Fibroblast of the conjunctiva (primary cell): ENCODE data around the gene DYNLT1.
"Not testable (repeated sequence)": the region's sequence is repeated elsewhere in the genome, so short reads cannot be mapped to it uniquely, and the experiment has no call there.

ENCODE experiments used
- DNase-seq: peaks from one replicate; pipeline ENCODE4 v3.0.0-alpha.2; 2010; ENCODE audit warnings: low read depth

DYNLT1 gene

DNA sequence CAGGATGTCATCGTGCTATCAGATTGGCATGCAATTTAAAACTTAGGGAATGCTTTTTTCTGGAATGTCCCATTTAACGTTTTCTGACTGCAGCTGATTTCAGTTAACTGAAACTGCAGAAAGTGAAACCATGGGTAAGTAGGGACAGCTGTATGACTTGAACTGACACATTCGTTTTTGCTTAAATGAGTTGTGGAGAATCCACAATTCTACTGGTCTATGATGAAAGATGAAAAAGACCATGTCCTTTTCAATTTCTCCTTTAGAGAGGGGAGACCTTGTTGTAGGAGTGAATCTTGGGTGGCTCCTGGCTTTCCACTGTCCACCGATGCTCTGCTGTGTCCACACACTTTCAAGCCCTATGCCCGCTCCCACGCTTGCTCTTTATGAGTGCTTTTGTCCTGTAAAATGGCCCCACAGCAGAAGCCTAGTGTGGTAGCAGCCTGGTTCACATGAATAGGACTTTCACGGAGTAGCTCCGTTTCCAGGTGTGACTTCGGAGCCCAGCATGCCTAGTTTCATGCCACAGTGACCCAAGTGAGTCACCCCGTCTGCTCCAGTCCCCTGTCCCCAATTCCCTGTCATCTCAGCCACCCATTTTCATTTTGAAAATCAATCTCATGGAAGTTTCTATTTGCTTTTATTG lies 21.9 kb downstream of the DYNLT1 start:
- no peak for DNase-seq

DNA sequence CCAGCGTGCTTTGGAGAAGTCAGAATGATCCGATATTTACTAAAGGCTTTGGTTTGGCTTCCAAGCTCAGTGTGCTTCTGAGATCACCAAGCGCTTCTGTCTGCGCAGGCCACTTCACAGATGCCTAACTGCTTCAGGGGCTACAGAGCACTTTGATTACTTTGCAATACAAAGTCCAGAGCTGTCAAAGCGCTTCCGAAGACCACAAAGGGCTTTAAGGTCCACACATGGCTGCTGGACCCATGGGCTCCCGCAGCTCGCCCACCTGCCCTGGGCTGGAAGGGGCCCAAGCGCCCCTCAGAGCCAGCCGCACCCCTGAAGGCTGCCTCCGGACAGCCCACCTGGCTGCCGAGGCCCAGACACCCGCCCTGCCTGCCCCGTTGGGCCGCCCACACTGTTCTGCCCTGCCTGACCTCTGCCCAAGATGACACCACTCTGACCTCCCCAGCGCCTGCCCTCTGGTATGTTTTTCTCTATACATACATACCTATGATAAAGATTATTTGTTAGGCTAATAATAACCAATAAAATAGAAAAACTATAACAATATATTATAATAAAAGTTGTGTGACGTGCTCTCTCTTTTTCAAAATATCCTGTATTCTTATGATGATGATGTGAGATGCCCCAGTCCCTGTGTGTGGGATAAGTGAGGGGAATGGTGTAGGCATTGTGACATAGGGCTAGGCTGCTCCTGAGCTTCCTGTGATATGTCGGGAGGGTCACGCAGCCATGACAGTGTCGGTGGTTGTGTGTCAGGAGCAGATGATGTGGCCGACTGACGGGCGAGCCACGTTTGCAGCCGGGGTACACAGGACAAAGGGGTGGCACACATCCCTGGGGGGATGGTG lies 22.6 kb downstream of the DYNLT1 start:
- DNase-seq, result no peak

DNA sequence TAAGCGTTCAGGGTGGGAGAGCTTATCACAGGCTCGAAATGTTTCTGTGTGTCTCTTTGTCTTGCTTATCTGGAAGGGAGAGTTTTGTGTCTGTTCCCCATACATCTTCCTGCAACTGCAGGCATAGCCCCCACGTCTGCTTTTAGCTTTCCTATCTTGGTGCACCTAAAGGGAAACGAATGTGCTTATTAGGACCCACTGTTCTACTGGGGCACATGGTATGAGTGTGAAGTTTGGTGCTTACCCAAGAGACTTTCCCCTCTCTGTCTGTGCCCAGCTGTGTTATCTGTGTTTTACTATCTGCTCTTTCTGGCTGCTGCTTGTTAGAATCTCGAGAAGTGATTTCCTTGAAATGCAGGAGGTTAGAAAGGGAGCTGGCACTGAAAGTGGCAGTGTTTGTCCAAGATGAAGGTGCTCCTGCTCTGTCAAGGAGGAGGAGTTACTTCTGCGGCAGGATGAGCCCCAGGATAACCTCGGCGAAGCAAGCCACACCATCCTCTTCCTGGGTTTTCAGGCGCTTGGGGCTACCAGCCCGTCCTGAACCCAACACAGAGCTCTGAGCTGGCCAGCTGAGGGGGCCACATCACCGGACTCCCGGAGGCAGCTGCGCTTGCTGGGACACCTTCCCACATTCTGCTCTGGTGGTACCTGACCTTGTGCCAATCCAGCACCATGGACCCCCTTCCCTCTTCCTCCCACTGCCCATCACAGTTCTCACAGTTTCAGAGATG lies 23.4 kb downstream of the DYNLT1 start:
- DNase-seq, result no peak

DNA sequence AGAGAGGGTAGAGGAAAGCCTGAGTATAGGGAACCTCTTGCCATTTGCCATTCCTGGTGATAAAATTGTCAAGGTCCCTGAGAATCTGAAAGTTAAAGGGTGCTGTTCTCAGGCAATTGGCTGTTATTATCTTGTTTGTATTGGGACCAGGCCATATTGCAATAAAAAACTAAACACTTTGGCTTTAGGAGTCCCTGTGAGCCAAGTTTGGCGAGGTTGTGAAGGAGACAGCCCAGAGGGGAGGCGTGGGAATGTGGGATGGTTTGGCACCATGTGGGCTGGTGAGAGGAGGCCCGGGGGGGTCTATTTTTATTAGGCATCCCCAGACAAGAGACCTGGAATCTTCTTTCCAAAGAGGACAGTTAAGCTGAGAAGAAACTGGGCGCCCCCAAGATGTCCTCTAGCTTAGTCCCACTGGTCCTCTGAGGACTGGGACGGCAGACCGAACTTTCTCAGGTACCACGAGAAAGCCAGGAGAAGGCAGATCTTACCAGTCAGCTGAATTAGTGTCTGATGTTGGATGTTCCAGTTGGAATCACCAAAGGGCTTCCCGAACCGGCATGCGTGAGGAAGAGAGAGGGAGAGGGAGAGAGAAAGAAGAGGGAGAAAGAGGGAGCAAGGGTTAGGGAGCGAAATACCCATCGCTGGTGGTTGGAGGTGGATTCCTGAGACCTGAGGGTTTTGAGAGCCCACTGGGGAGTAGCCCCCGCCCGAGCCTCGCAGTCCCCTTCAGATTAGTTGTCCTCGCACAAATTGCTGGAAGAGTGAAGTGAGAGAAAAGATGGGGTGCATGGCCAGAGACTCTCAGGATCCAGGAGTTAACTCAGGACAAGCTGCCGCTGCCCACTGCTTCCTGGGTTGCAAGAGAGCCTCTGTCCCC lies 24.4 kb downstream of the DYNLT1 start:
- DNase-seq, result no peak

DNA sequence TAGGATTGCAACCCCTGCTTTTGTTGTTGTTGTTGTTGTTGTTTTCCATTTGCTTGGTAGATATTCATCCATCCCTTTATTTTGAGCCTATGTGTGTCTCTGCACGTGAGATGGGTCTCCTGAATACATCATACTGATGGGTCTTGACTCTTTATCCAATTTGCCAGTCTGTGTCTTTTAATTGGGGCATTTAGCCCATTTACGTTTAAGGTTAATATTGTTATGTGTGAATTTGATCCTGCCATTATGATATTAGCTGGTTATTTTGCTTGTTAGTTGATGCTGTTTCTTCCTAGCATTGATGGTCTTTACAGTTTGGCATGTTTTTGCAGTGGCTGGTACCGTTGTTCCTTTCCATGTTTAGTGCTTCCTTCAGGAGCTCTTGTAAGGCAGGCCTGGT lies 26.3 kb downstream of the DYNLT1 start:
- DNase-seq, result not testable (repeated sequence)

DNA sequence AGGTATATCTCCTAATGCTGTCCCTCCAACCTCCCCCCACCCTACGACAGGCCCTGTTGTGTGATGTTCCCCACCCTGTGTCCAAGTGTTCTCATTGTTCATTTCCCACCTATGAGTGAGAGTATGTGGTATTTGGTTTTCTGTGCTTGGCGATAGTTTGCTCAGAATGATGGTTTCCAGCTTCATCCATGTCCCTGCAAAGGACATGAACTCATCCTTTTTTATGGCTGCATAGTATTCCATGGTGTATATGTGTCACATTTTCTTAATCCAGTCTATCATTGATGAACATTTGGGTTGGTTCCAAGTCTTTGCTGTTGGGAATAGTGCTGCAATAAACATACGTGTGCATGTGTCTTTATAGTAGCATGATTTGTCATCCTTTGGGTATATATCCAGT lies 29.9 kb downstream of the DYNLT1 start:
- not testable (repeated sequence) for DNase-seq

DNA sequence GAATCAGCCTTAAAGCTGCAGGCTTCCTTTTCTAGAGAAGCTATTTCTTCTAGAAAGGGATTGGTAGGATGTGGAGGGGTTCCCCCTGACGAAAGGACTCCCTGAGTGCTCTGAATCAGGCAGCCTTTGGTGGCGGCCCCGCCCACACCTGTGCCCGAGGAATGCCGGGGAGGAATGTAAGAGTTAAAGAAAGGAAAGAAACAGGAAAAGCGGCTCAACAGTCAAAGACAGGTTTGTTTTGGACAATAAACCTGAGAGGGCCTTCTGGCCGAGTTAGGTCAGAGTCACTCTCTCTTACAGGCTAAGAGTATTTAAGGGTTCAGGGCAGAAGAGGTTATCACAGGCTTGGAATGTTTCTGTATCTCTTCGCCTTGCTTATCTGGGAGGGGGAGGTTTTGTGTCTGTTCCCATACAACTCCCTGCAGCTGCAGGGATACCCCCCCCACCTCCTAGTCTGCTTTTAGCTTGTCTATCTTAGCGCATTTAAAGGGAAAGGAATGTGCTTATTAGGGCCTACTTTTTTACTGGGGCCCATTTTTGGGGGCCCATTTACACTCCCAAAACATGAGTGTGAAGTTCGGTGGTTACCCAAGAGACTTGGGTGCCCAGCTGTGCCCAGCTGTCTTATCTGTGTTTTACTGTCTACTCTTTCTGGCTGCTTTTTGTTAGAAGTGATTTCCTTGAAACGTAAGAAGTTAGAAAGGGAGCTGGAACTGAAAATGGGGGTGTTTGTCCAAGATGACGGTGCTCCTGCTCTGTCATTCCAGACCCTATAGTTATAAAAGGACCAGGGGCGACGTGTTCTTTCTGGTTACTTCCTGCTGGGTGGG lies 32.8 kb downstream of the DYNLT1 start:
- no peak for DNase-seq

DNA sequence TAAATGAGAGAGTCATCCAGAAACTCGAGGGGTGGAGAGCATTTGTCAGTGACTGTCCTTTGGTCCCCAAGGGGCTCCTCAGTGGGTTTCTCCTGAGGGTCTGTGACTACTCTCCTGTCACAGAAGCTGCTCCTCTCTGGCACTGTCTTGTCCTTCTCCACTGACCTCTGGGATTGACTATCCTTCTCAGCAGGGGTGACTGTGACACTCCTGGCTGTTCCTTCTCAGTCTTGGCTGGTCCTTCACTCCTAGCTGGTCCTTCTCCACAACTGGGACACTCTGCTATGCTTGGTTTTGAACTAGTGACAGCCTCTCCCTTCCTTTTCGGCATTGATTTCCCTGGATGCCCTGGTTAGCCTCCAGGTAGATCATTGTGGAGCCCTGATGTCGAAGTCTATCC lies 33.5 kb downstream of the DYNLT1 start:
- no peak for DNase-seq

DNA sequence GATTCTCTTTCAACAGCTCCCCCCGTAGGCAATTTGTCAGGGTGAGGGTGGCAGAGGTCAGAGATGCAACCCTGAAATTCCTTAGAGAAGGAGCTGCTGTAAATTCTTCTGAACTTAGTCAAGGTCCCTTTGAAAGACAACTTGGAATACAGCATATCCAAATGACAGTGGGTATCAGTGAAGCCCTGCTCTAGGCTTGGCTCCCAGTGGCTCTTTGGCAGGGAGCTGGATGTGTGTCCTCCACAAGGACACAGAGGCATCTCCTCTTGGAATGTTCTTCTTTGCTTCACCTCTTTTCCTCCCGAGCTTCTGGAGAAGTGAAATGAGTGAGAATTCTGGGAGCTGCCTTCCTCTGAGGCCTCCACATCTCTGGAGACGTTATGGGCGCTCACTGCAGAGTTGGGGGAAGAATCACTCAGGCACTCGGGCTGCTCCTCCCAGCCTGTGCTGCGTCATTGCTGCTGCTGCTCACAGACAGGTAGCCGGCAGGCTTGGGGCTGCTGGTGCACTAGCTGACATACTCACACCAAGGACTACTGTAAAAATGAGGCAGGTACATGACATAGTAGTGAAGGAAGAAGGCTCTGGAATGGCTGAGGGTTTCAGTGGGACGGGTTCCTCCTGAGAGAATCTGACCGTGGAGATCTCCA lies 34.1 kb downstream of the DYNLT1 start:
- no peak for DNase-seq

DNA sequence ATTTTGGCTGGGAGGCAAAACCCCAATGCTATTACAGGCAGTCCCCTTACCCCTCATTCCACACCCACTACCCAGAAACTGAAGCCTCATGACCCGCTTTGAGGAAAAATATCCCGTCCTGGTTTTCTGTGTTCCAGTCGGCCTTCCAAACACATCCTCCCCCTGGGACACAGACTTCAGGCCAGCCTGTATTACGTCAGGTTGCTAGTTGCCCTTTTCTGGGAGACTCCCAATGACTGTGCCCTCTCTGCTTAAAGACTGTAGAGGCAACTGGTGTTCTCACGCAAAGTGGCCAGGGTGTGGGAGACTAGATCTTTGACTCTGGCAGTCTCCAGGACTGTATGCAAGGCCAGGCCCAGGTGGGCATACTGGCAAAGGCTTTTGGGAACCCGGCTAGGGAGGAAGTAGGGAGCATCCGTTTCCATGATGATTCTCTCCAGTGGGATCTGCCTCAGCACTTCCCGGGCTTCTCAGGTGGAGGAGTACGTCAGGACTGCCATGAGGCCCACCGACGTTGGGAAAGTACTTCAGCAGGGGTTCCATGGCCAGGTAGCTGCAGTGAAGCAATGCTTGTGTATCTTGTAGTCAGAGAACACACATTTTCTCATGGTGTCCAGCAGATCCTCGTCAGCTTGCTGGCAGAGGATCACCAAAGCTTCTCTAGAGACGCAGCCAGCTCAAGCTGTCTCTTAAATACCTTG lies 34.9 kb downstream of the DYNLT1 start:
- no peak for DNase-seq

DNA sequence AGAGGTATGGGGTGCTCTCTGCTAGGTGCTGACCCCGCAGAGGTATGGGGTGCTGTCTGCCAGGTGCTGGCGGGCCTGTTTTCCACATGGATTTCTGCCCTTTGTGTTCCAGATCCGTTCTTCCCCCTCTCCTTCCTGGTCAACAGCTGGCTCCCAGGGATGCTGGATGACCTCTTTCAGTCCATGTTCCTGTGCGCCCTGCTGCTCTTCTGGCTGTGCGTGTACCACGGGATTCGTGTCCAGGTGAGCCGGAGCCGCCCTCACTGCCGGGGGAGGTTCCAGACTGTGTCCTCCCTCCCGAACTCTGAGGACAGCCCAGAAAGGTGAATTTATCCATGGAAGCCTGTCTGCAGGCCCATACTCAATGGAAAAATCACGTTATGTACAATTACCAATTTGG lies 36.3 kb downstream of the DYNLT1 start:
- no peak for DNase-seq

DNA sequence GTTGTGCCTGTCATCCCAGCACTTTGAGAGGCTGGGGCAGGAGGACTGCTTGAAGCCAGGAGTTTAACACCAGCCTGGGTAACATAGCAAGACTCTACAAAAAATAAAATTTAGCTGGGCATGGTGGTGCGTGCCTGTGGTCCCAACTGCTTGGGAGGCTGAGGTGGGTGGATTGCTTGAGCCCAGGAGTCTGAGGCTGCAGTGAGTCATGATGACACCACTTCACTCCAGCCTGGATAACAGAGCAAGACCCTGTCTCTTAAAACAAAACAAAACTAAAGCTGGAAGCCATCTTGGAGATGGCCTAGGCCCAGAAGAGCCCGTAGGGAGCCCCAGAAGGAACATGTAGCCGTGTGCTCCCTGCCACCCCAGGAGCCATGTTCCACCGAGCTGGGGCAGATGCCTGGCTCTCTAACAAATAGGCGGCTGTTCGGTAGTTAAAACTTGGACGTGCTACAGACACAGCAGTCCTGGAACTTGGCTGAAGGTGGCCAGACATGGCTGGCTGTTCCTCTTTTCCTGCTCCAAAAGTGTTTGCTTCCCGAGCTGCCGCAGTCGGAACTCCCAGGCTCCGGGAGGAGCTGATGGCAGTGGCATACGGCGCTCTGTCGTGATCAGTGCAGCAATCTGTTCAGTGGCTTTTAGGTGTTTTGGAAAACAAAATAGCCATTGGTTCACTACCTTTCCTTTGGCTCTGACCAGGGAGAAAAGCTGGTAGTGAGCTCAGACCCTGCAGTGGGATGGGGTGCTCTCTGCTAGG lies 37.0 kb downstream of the DYNLT1 start:
- no peak for DNase-seq

DNA sequence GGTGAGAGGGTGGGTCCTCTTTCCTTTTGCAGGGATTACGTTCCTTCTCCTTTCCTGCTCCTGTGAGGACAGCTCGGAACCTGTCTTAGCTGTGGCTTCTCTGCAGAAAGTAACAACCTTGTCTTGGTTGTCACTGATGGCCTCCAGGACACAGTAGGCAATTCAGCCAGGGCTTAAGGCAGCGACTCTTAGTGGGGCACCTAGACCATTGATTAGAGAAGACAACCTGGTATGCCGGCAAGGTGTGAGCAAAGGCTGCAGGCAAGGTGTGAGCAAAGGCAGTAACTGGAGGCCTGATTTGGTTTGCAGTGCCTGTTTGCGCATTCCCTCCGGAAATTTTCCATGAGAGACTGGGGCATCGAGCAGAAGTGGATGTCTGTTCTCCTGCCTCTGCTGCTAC lies 37.6 kb downstream of the DYNLT1 start:
- DNase-seq, result no peak

DNA sequence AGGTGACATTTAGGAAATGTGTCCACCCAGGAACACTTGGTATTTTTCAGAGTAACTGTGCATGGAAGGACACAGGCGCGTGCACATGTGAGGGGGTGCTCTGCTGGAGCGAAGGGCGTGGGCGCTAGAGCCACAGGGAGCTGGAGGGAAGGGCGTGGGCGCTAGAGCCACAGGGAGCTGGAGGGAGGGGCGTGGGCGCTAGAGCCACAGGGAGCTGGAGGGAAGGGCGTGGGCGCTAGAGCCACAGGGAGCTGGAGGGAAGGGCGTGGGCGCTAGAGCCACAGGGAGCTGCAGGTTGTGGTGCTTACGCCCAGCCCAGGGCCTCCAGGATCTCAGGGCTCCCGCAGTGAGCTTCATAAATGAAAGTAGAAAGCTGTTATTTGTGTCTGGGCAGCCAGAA lies 38.5 kb downstream of the DYNLT1 start:
- DNase-seq, result not testable (repeated sequence)

DNA sequence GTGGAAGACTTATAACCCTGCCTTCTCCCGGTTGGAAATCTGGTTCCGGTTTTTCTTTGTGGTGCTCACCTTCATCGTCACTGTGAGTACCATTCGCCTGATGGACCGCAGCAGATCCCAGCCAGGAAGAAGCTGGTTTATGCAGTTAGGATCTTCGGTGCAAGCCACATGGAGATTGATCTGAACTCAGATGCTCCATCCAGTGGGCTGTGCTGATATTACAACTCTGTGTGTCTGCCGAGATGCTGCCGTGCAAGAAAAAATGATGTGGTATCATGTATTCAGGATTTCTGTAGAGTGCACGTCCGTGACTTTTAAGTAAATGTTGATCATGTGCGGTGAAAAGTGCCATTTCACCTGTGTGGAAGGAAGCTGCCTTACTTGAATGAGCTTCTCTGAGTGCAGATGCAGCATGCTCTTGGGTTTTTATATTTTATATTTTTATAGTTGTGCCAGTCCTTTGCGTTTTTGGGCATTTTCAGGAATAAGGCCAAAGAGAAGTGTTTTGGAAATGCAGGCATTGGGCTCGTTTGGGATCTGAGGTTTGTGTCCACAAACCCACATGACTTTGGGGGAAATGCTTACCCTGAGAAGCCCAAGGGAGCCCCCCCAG lies 39.2 kb downstream of the DYNLT1 start:
- peak; percentile 73 for DNase-seq

DNA sequence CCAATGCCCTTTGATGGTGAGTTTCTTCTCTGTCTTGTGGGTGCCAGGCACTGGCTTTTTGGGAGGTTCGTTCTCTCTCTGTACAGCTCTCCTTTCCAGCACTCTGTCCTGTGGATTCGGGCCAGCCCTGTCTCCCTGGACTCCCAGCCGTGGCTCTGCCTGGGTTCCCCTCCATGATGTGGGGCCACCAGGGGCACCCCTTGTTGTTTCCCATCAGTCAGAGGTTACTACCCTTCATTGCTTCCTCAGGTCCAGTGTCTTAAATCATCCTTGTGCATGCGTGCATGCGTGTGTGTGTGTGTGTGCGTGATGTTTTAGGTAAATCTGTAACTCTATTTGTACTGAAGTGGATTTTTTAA lies 40.5 kb downstream of the DYNLT1 start:
- DNase-seq, result no peak

DNA sequence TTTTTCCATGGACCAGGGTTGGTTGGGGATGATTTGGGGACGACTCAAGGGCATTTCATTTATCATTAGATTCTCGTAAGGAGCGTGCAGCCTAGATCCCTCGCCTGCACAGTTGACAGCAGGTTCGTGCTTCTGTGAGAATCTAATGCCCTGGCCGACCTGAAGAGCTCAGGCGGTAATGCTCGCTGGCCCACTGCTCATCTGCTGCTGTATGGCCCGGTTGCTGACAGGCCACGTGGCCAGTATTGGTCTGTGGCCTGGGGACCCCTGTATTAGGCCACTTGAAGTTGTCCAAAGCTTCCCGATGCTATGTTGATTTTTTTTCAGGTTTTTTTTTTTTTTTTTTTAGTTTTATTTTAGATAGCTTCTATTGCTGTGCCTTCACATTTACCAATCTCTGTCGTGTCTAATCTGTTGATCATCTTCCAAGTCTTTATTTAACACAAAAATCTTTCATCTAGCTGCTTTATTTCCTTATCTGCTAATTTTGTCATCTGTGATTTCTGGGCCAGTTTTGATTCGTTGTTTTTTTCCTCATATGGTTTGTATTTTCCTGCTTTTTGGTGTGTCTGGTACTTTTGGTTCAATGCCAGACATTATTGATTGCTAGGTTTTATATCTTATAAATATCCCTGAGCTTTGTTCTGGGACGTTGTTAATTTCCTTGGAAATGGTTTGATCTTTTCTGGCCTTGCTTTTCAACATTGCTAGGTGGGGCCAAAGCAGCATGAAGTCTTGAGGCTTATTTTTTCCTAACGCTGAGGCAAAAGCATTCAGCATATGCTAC lies 41.1 kb downstream of the DYNLT1 start:
- DNase-seq, result no peak

DNA sequence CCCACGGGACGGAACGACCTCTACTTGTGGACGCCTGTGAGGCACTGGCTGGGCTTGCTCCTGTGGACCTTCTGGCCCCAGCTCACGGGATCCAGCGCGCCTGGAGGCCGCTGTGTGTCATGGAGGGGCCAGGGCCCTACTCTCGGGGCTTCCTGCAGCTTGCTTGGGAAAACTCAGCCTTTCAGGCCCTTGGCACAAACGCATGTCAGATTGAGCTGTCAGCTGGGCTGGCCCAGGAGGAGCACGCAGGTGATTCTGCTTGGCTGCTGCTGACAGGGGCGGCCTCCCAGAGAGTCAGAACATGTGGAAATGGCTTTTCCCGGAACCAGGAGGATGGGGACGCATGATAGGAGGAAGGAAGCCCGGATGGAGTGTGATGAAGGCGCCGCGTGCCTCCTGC lies 44.9 kb downstream of the DYNLT1 start:
- DNase-seq, result no peak
